Keratinocyte (primary cell): ENCODE data around the gene MAPK8. TPM values are rescaled to one million over a fixed set of nuclear protein-coding genes. Genes with fewer than 3 reads are reported as not detected.

Source experiments
- DNase-seq: peaks from one replicate; pipeline ENCODE4 v3.0.0-alpha.2; 2011; ENCODE audit warnings: low read depth, missing footprints, low spot score
- FAIRE-seq: peaks from 2 replicates; lab custom pipeline; 2011; peaks lifted over from hg19 to GRCh38; lab: Jason Lieb, UNC
- H2AFZ ChIP-seq: 2 replicates; pipeline ENCODE4 v1.6.0; 2012; ENCODE audit warnings: low read length, control low read depth, inconsistent platforms; ENCODE audit not compliant: control insufficient read depth
- H3K27ac ChIP-seq: 2 replicates; pipeline ENCODE4 v1.5.1; 2011; ENCODE audit warnings: low read length; ENCODE audit not compliant: control insufficient read depth, insufficient read depth
- H3K27me3 ChIP-seq: 3 replicates; pipeline ENCODE4 v1.6.0; 2011; ENCODE audit warnings: low read length; ENCODE audit not compliant: control insufficient read depth, insufficient read depth; ENCODE audit errors: extremely low read depth
- H3K36me3 ChIP-seq, 2 experiments: 2 replicates in 1 of 2; 3 replicates in 1 of 2; pipeline ENCODE4 v1.5.1; 2011; ENCODE audit warnings: low read length in 2 of 2, mild to moderate bottlenecking in 1 of 2; ENCODE audit not compliant: control insufficient read depth in 2 of 2, insufficient read depth in 2 of 2; ENCODE audit errors: extremely low read depth in 1 of 2
- H3K4me1 ChIP-seq: 3 replicates; pipeline ENCODE4 v1.5.1; 2011; ENCODE audit warnings: low read length; ENCODE audit not compliant: control insufficient read depth, insufficient read depth; ENCODE audit errors: extremely low read depth
- H3K4me2 ChIP-seq: 3 replicates; pipeline ENCODE4 v1.6.0; 2011; ENCODE audit warnings: low read depth, low read length; ENCODE audit not compliant: control insufficient read depth, insufficient read depth; ENCODE audit errors: extremely low read depth
- H3K4me3 ChIP-seq, 3 experiments: fragments of 200-600 bp in 1 of 3; sonication (generic) in 1 of 3; 2 replicates in 2 of 3; 3 replicates in 1 of 3; pipeline ENCODE4 v1.5.1; 2011 to 2016; ENCODE audit warnings: low read length in 3 of 3, mild to moderate bottlenecking in 3 of 3, control low read depth in 2 of 3, inconsistent platforms in 1 of 3, low read depth in 1 of 3, mixed read lengths in 1 of 3, mixed run types in 1 of 3, moderate library complexity in 1 of 3; ENCODE audit not compliant: control insufficient read depth in 2 of 3, insufficient read depth in 2 of 3; ENCODE audit errors: extremely low read depth in 1 of 3
- H3K79me2 ChIP-seq: 2 replicates; pipeline ENCODE4 v1.6.0; 2012; ENCODE audit warnings: low read length; ENCODE audit not compliant: control insufficient read depth, insufficient read depth
- H3K9ac ChIP-seq: 3 replicates; pipeline ENCODE4 v1.6.0; 2011; ENCODE audit warnings: low read length; ENCODE audit not compliant: control insufficient read depth, insufficient read depth; ENCODE audit errors: extremely low read depth
- H3K9me1 ChIP-seq: 3 replicates; pipeline ENCODE4 v1.6.0; 2011; ENCODE audit warnings: low read length; ENCODE audit not compliant: control insufficient read depth, insufficient read depth; ENCODE audit errors: extremely low read depth
- H3K9me3 ChIP-seq: 2 replicates; pipeline ENCODE4 v1.5.1; 2012; ENCODE audit warnings: low read depth, low read length; ENCODE audit not compliant: control insufficient read depth
- H4K20me1 ChIP-seq: 3 replicates; pipeline ENCODE4 v1.6.0; 2011; ENCODE audit warnings: low read length; ENCODE audit not compliant: control insufficient read depth, insufficient read depth; ENCODE audit errors: extremely low read depth
- CTCF ChIP-seq, 3 experiments: IDR thresholded peaks in 1 of 3; conservative IDR thresholded peaks in 1 of 3; optimal IDR thresholded peaks in 1 of 3; 2 replicates in 2 of 3; 3 replicates in 1 of 3; pipeline versions ENCODE3 to v1.5.1; 2011; ENCODE audit warnings: low read length in 3 of 3, mild to moderate bottlenecking in 3 of 3, moderate library complexity in 2 of 3, control low read depth in 1 of 3, inconsistent platforms in 1 of 3; ENCODE audit not compliant: insufficient read depth in 2 of 3; ENCODE audit errors: extremely low read depth in 1 of 3
- EZH2 ChIP-seq: IDR thresholded peaks from one replicate; pipeline ENCODE4 v1.6.1; 2012; ENCODE audit warnings: inconsistent platforms, mild to moderate bottlenecking, low read length, moderate library complexity
- dilution Hi-C: fragments of 300-500 bp; cut with MboI; formaldehyde crosslinking; loops from one replicate; pipeline ENCODE4 v1.7.0; 2020; ENCODE audit warnings: low sequenced_read_pairs; ENCODE audit not compliant: extremely low pct_ligation_motif_present
- polyA plus RNA-seq, 5 experiments: library from polyadenylated mRNA; depleted of rRNA in 3 of 5; stranded (reverse) in 3 of 5; stranded (forward) in 1 of 5; unstranded in 1 of 5; fragments of >200 nt; gene quantifications; 1 replicate in 1 of 5; 2 replicates in 3 of 5; 3 replicates in 1 of 5; pipeline versions ENCODE4 v1.2.1 to v1.2.3, GENCODE V29; 2011 to 2012; ENCODE audit warnings: missing spikeins in 2 of 5, low read depth in 1 of 5, low replicate concordance in 1 of 5

Gene MAPK8
- polyA plus RNA-seq, 1 donor (not counting 4 experiments of a cell fraction or from before 2014, with no cell fraction given) = 39.8 TPM

- no peaks in the 10 kb centered on the region for H3K27me3 ChIP-seq
- H3K4me1 ChIP-seq = no peaks in the 10 kb centered on the region
- no peak overlapping the region for H3K4me3 ChIP-seq
- dilution Hi-C loops = no loop called here
- H3K9me3 ChIP-seq = no peaks in the 10 kb centered on the region
- no peaks in the 10 kb centered on the region for H3K79me2 ChIP-seq
- no peak overlapping the region for H3K27ac ChIP-seq
- H4K20me1 ChIP-seq = no peaks in the 10 kb centered on the region
- no peak overlapping the region for H2AFZ ChIP-seq
- DNase-seq (no peak), FAIRE-seq (no peak)
- H3K4me2 ChIP-seq = no peak overlapping the region
- no peak overlapping the region for H3K9ac ChIP-seq
- H3K9me1 ChIP-seq = no peaks in the 10 kb centered on the region
- no peaks in the 10 kb centered on the region for H3K36me3 ChIP-seq
- TF ChIP-seq CTCF (optimal IDR thresholded peaks at IDR 0.05 in 1 of 3, IDR thresholded peaks at IDR 0.05 in 1 of 3, conservative IDR thresholded peaks at IDR 0.05 in 1 of 3; ENCODE audit: extremely low read depth in 1 of 3, insufficient read depth in 2 of 3, low read length in 3 of 3) (no peak), EZH2 (no peak)
These were observed 122.4 kb downstream of the MAPK8 start for GRCh38 chr10:48428896-48429295.

- Histone ChIP-seq H2AFZ (no peak overlapping the region), H3K9me3 (no peaks in the 10 kb centered on the region), H3K27me3 (no peaks in the 10 kb centered on the region), H3K27ac (no peak overlapping the region), H3K9ac (no peak overlapping the region), H3K9me1 (no peaks in the 10 kb centered on the region), H3K4me3 (no peak overlapping the region), H3K36me3 (no peaks in the 10 kb centered on the region), H3K4me1 (no peaks in the 10 kb centered on the region), H3K4me2 (no peak overlapping the region), H4K20me1 (no peaks in the 10 kb centered on the region), H3K79me2 (no peaks in the 10 kb centered on the region)
- FAIRE-seq = no peak
- dilution Hi-C loops = no loop called here
- DNase-seq = no peak
- TF ChIP-seq EZH2 (no peak), CTCF (optimal IDR thresholded peaks at IDR 0.05 in 1 of 3, IDR thresholded peaks at IDR 0.05 in 1 of 3, conservative IDR thresholded peaks at IDR 0.05 in 1 of 3; ENCODE audit: extremely low read depth in 1 of 3, insufficient read depth in 2 of 3, low read length in 3 of 3) (no peak)
These were observed 122.8 kb downstream of the MAPK8 start for GRCh38 chr10:48429309-48429708.
